Measurements from ENCODE around the gene ALPG.

The ALPG gene

DNA sequence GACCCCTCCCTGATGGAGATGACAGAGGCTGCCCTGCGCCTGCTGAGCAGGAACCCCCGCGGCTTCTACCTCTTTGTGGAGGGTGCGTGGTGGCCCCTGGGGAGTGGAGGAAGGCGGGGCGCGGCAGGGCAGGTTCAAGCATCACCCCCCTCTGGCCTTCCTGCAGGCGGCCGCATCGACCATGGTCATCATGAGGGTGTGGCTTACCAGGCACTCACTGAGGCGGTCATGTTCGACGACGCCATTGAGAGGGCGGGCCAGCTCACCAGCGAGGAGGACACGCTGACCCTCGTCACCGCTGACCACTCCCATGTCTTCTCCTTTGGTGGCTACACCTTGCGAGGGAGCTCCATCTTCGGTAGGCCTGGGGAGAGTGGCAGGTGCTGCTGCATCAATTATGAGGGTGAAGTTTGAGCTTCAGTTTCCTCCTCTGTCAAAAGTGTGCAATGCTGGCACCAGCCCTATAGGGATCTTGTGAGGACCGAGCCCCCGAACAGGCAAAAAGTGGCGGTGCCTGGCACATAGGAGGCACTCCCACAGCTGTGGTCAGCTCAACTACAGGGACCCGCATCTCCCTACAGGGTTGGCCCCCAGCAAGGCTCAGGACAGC is 51.5 kb downstream of the ALPG start:
- no peak overlapping the region for H3K4me3 ChIP-seq (ENCODE audit: low read length)
- no peak for TF ChIP-seq ZNF274 (IDR thresholded peaks at IDR 0.05; ENCODE audit: low read depth, low read length)

GRCh38 chr2:232458661-232459418 is 52.2 kb downstream of the ALPG start:
- no peak overlapping the region for H3K4me3 ChIP-seq (ENCODE audit: low read length)
- no peak for TF ChIP-seq ZNF274 (IDR thresholded peaks at IDR 0.05; ENCODE audit: low read depth, low read length)

GRCh38 chr2:232459419-232460035 is 52.9 kb downstream of the ALPG start:
- H3K4me3 ChIP-seq (ENCODE audit: low read length): no peak overlapping the region

DNA sequence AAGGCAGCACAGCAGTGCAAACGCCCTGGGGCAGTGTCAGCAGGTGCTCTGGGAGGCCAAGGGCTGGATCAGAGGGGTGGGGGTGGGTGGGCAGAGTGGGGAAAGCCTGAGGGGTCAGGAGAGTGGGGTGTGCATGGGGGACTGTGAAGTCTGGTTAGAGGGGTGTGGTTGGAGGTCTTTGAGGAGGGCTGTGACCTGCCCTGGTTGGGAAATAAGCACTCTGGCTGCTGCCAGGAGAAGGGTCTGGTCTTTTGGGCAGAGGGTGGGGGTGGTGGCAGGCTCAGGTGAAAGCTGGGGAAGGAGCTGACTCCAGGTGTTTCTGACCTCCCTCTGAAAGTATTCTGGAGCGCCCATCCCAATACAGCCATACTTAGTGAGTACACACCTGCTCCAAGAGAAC is 53.5 kb downstream of the ALPG start:
- TF ChIP-seq ZNF274 (IDR thresholded peaks at IDR 0.05; ENCODE audit: low read depth, low read length): no peak
- no peak overlapping the region for H3K4me3 ChIP-seq (ENCODE audit: low read length)

More at GRCh38 chr2:232459419-232460035, 52.9 kb downstream of the ALPG start:
- TF ChIP-seq ZNF274 (IDR thresholded peaks at IDR 0.05; ENCODE audit: low read depth, low read length): no peak
